Nephron progenitor cell (in vitro differentiated cells): Measurements from ENCODE around the gene MCEMP1.

ENCODE experiments used
- DNase-seq: peaks from one replicate; pipeline ENCODE4 v3.0.0; 2021
- H3K27ac Mint-ChIP-seq: 2 replicates; pipeline ENCODE4 v1.8.0; 2021; ENCODE audit warnings: mild to moderate bottlenecking, moderate library complexity, mixed read lengths
- H3K27me3 Mint-ChIP-seq: 2 replicates; pipeline ENCODE4 v1.8.0; 2021; ENCODE audit warnings: mild to moderate bottlenecking, low read depth, mixed read lengths; ENCODE audit not compliant: poor library complexity
- H3K36me3 Mint-ChIP-seq: 2 replicates; pipeline ENCODE4 v1.8.0; 2021; ENCODE audit warnings: low read depth, mixed read lengths
- H3K4me1 Mint-ChIP-seq: 2 replicates; pipeline ENCODE4 v1.8.0; 2021; ENCODE audit warnings: mixed read lengths
- H3K4me3 Mint-ChIP-seq: 2 replicates; pipeline ENCODE4 v1.8.0; 2021; ENCODE audit warnings: mild to moderate bottlenecking, moderate library complexity, mixed read lengths
- H3K9me3 Mint-ChIP-seq: 2 replicates; pipeline ENCODE4 v1.8.0; 2021; ENCODE audit warnings: mild to moderate bottlenecking, moderate library complexity, mixed read lengths
- CTCF ChIP-seq: fragments of 200-600 bp; sonication (generic); IDR thresholded peaks from 2 replicates; pipeline ENCODE4 v1.5.0; 2021; ENCODE audit warnings: antibody characterized with exemption

MCEMP1 gene

GRCh38 chr19:7685546-7686445, 8.9 kb downstream of the MCEMP1 start:
- Mint-ChIP-seq H3K27ac (peak overlapping the region; percentile 89), H3K36me3 (peaks cover 29% of the 10 kb centered on the region), H3K4me3 (no peak overlapping the region), H3K9me3 (no peaks in the 10 kb centered on the region), H3K4me1 (peaks cover 15% of the 10 kb centered on the region), H3K27me3 (no peaks in the 10 kb centered on the region)
- DNase-seq, result no peak
- TF ChIP-seq CTCF, result no peak

- TF ChIP-seq CTCF, result no peak
- no peak overlapping the region for H3K4me3 Mint-ChIP-seq
- no peak for DNase-seq
- H3K4me1 Mint-ChIP-seq, result peaks cover 10% of the 10 kb centered on the region
- H3K9me3 Mint-ChIP-seq, result no peaks in the 10 kb centered on the region
- H3K27me3 Mint-ChIP-seq, result no peaks in the 10 kb centered on the region
- H3K36me3 Mint-ChIP-seq, result peaks cover 29% of the 10 kb centered on the region
- no peak overlapping the region for H3K27ac Mint-ChIP-seq
These were observed 10.3 kb downstream of the MCEMP1 start for GRCh38 chr19:7687177-7687576.

- Mint-ChIP-seq H3K4me3 (no peak overlapping the region), H3K36me3 (peaks cover 12% of the 10 kb centered on the region), H3K4me1 (peaks cover 10% of the 10 kb centered on the region), H3K27me3 (no peaks in the 10 kb centered on the region), H3K9me3 (no peaks in the 10 kb centered on the region), H3K27ac (no peak overlapping the region)
- no peak for DNase-seq
- TF ChIP-seq CTCF, result no peak
These were observed 12.3 kb downstream of the MCEMP1 start for GRCh38 chr19:7689165-7689564.

- DNase-seq, result no peak
- H3K27ac Mint-ChIP-seq, result no peak overlapping the region
- H3K36me3 Mint-ChIP-seq, result peaks cover 3% of the 10 kb centered on the region
- no peak for TF ChIP-seq CTCF
- H3K4me1 Mint-ChIP-seq, result peaks cover 3% of the 10 kb centered on the region
- H3K9me3 Mint-ChIP-seq, result no peaks in the 10 kb centered on the region
- H3K27me3 Mint-ChIP-seq, result peaks cover 9% of the 10 kb centered on the region
- H3K4me3 Mint-ChIP-seq, result no peak overlapping the region
These were observed 13.9 kb downstream of the MCEMP1 start for GRCh38 chr19:7690779-7691258.

- TF ChIP-seq CTCF, result no peak
- Mint-ChIP-seq H3K4me1 (no peaks in the 10 kb centered on the region), H3K27me3 (peaks cover 10% of the 10 kb centered on the region), H3K4me3 (no peak overlapping the region), H3K9me3 (no peaks in the 10 kb centered on the region), H3K36me3 (no peaks in the 10 kb centered on the region), H3K27ac (no peak overlapping the region)
- no peak for DNase-seq
These were observed 14.6 kb downstream of the MCEMP1 start for GRCh38 chr19:7691497-7691896.
